HFFc6 (cell line): ENCODE measurements around the gene CPT1B. TPM values are rescaled to one million over a fixed set of nuclear protein-coding genes. Genes with fewer than 3 reads are reported as not detected.

Experiments used
- DNase-seq: peaks from one replicate; pipeline ENCODE4 v3.0.0-alpha.2; 2018
- H3K27ac Mint-ChIP-seq: 2 replicates; pipeline ENCODE4 v1.8.0; 2020; ENCODE audit warnings: mild to moderate bottlenecking, mixed read lengths
- H3K27me3 Mint-ChIP-seq: 2 replicates; pipeline ENCODE4 v1.8.0; 2021; ENCODE audit warnings: mild to moderate bottlenecking, moderate library complexity, mixed read lengths; ENCODE audit not compliant: insufficient read depth
- H3K36me3 Mint-ChIP-seq: 2 replicates; pipeline ENCODE4 v1.8.0; 2021; ENCODE audit warnings: low read depth, mixed read lengths
- H3K4me1 Mint-ChIP-seq: 2 replicates; pipeline ENCODE4 v1.8.0; 2020; ENCODE audit warnings: low read depth, mixed read lengths
- H3K4me3 Mint-ChIP-seq: 2 replicates; pipeline ENCODE4 v1.8.0; 2020; ENCODE audit warnings: mild to moderate bottlenecking, moderate library complexity, mixed read lengths
- H3K9me3 Mint-ChIP-seq: 2 replicates; pipeline ENCODE4 v1.8.0; 2020; ENCODE audit warnings: mild to moderate bottlenecking, mixed read lengths
- CTCF ChIP-seq: fragments of 200-600 bp; sonication (generic); IDR thresholded peaks from 2 replicates; pipeline ENCODE4 v1.5.0; 2021; ENCODE audit warnings: antibody characterized with exemption, mild to moderate bottlenecking
- total RNA-seq, 6 experiments: library from RNA; stranded (reverse); fragmentation: NEBNext Ultra II Directional; extraction: Animal tissue kit (Norgen Biotek cat#: 25700); gene quantifications; 2 replicates in 1 of 6; 3 replicates in 5 of 6; pipeline ENCODE4 v1.2.3, GENCODE V29; 2021

The CPT1B gene
- total RNA-seq, 6 experiments from 2014 or later, result 0.82 to 3.0 (median 1.5) TPM

GRCh38 chr22:50597097-50597496 is 18.9 kb upstream of the CPT1B start:
- H3K4me3 Mint-ChIP-seq, result no peak overlapping the region
- no peak for TF ChIP-seq CTCF
- no peak for DNase-seq
- H3K36me3 Mint-ChIP-seq, result peaks cover 4% of the 10 kb centered on the region; the same call in 1 of the 2 replicates
- H3K9me3 Mint-ChIP-seq, result peaks cover 4% of the 10 kb centered on the region; the same call in 1 of the 2 replicates
- H3K4me1 Mint-ChIP-seq, result no peaks in the 10 kb centered on the region; the same call in 1 of the 2 replicates
- no peak overlapping the region for H3K27ac Mint-ChIP-seq
- peaks cover 22% of the 10 kb centered on the region for H3K27me3 Mint-ChIP-seq

GRCh38 chr22:50595189-50595588 is 17.0 kb upstream of the CPT1B start:
- H3K9me3 Mint-ChIP-seq, result peaks cover 4% of the 10 kb centered on the region; the same call in 1 of the 2 replicates
- H3K4me1 Mint-ChIP-seq, result no peaks in the 10 kb centered on the region
- peaks cover 15% of the 10 kb centered on the region for H3K27me3 Mint-ChIP-seq
- no peak overlapping the region for H3K27ac Mint-ChIP-seq
- no peak overlapping the region for H3K4me3 Mint-ChIP-seq
- DNase-seq, result no peak
- peaks cover 4% of the 10 kb centered on the region; the same call in 1 of the 2 replicates for H3K36me3 Mint-ChIP-seq
- TF ChIP-seq CTCF, result no peak

- no peak for TF ChIP-seq CTCF
- peaks cover 7% of the 10 kb centered on the region for H3K4me1 Mint-ChIP-seq
- H3K4me3 Mint-ChIP-seq, result no peak overlapping the region
- peaks cover 10% of the 10 kb centered on the region for H3K27me3 Mint-ChIP-seq
- no peak overlapping the region for H3K27ac Mint-ChIP-seq
- DNase-seq, result no peak
- no peaks in the 10 kb centered on the region for H3K9me3 Mint-ChIP-seq
- H3K36me3 Mint-ChIP-seq, result no peaks in the 10 kb centered on the region
These were observed 9.2 kb upstream of the CPT1B start for GRCh38 chr22:50587407-50587806.

- DNase-seq, result no peak
- H3K4me3 Mint-ChIP-seq, result no peak overlapping the region
- H3K27me3 Mint-ChIP-seq, result peaks cover 10% of the 10 kb centered on the region; the same call in 1 of the 2 replicates
- no peaks in the 10 kb centered on the region for H3K9me3 Mint-ChIP-seq
- no peak overlapping the region for H3K27ac Mint-ChIP-seq
- TF ChIP-seq CTCF, result no peak
- H3K4me1 Mint-ChIP-seq, result peaks cover 7% of the 10 kb centered on the region
- H3K36me3 Mint-ChIP-seq, result no peaks in the 10 kb centered on the region
These were observed 8.2 kb upstream of the CPT1B start for GRCh38 chr22:50586416-50586815.

- Mint-ChIP-seq H3K27ac (no peak overlapping the region), H3K4me1 (peaks cover 7% of the 10 kb centered on the region), H3K4me3 (no peak overlapping the region), H3K36me3 (no peaks in the 10 kb centered on the region), H3K27me3 (peaks cover 10% of the 10 kb centered on the region; the same call in 1 of the 2 replicates), H3K9me3 (no peaks in the 10 kb centered on the region)
- no peak for DNase-seq
- no peak for TF ChIP-seq CTCF
These were observed 7.6 kb upstream of the CPT1B start for GRCh38 chr22:50585781-50586180.

GRCh38 chr22:50585238-50585637 is 7.0 kb upstream of the CPT1B start:
- Mint-ChIP-seq H3K36me3 (no peaks in the 10 kb centered on the region), H3K4me3 (no peak overlapping the region)
- DNase-seq, result no peak

More at GRCh38 chr22:50585238-50585637, 7.0 kb upstream of the CPT1B start:
- no peak overlapping the region for H3K27ac Mint-ChIP-seq
- H3K9me3 Mint-ChIP-seq, result no peaks in the 10 kb centered on the region
- peaks cover 10% of the 10 kb centered on the region; the same call in 1 of the 2 replicates for H3K27me3 Mint-ChIP-seq
- peaks cover 7% of the 10 kb centered on the region for H3K4me1 Mint-ChIP-seq
- TF ChIP-seq CTCF, result no peak
